ENCODE results near the gene MAEA.

- TF ChIP-seq, protein P1, sequence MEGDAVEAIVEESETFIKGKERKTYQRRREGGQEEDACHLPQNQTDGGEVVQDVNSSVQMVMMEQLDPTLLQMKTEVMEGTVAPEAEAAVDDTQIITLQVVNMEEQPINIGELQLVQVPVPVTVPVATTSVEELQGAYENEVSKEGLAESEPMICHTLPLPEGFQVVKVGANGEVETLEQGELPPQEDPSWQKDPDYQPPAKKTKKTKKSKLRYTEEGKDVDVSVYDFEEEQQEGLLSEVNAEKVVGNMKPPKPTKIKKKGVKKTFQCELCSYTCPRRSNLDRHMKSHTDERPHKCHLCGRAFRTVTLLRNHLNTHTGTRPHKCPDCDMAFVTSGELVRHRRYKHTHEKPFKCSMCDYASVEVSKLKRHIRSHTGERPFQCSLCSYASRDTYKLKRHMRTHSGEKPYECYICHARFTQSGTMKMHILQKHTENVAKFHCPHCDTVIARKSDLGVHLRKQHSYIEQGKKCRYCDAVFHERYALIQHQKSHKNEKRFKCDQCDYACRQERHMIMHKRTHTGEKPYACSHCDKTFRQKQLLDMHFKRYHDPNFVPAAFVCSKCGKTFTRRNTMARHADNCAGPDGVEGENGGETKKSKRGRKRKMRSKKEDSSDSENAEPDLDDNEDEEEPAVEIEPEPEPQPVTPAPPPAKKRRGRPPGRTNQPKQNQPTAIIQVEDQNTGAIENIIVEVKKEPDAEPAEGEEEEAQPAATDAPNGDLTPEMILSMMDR (conservative IDR thresholded peaks at IDR 0.05): no peak
- TF ChIP-seq ZFX (IDR thresholded peaks at IDR 0.05): no peak
These were observed 79.4 kb downstream of the MAEA start for GRCh38 chr4:1369091-1369450.

All from C4-2B (cell line).